Ishikawa (cell line): ENCODE data around the gene SMPDL3A.

ENCODE experiments used
- CEBPB ChIP-seq: IDR thresholded peaks from 2 replicates; pipeline ENCODE4 v1.6.1; 2012
- CREB1 ChIP-seq: IDR thresholded peaks from 2 replicates; pipeline ENCODE4 v1.6.1; 2012; ENCODE audit warnings: low read depth
- EGR1 ChIP-seq: IDR thresholded peaks from 2 replicates; pipeline ENCODE4 v1.6.1; 2012
- EP300 ChIP-seq: IDR thresholded peaks from 2 replicates; pipeline ENCODE4 v1.6.1; 2012; ENCODE audit warnings: borderline replicate concordance
- FOXM1 ChIP-seq: IDR thresholded peaks from 2 replicates; pipeline ENCODE4 v1.6.1; 2012; ENCODE audit warnings: low read depth, borderline replicate concordance
- MAX ChIP-seq: IDR thresholded peaks from 2 replicates; pipeline ENCODE4 v1.6.1; 2012
- NFIC ChIP-seq: IDR thresholded peaks from 2 replicates; pipeline ENCODE4 v1.6.1; 2012
- RAD21 ChIP-seq: IDR thresholded peaks from 2 replicates; pipeline ENCODE4 v1.6.1; 2012; ENCODE audit warnings: low read depth
- REST ChIP-seq: IDR thresholded peaks from 2 replicates; pipeline ENCODE4 v1.6.1; 2012; ENCODE audit warnings: low read depth, mild to moderate bottlenecking
- TAF1 ChIP-seq: IDR thresholded peaks from 2 replicates; pipeline ENCODE4 v1.6.1; 2012; ENCODE audit warnings: low read depth, mild to moderate bottlenecking
- TCF12 ChIP-seq: IDR thresholded peaks from 2 replicates; pipeline ENCODE4 v1.6.1; 2012; ENCODE audit warnings: low read depth
- TEAD4 ChIP-seq: IDR thresholded peaks from 2 replicates; pipeline ENCODE4 v1.6.1; 2012
- USF1 ChIP-seq: IDR thresholded peaks from 2 replicates; pipeline ENCODE4 v1.6.1; 2012
- YY1 ChIP-seq: IDR thresholded peaks from 2 replicates; pipeline ENCODE4 v1.6.1; 2012; ENCODE audit warnings: low read depth
- ZBTB7A ChIP-seq: IDR thresholded peaks from 2 replicates; pipeline ENCODE4 v1.6.1; 2012; ENCODE audit warnings: low read depth

The SMPDL3A gene

GRCh38 chr6:122758927-122759334, 30.1 kb upstream of the SMPDL3A start:
- no peak for TF ChIP-seq CEBPB
- no peak for TF ChIP-seq TAF1
- TF ChIP-seq TCF12, result no peak
- TF ChIP-seq ZBTB7A, result no peak
- no peak for TF ChIP-seq MAX
- TF ChIP-seq RAD21, result no peak
- no peak for TF ChIP-seq CREB1
- no peak for TF ChIP-seq EGR1
- TF ChIP-seq NFIC, result no peak

- no peak for TF ChIP-seq MAX
- no peak for TF ChIP-seq EP300
- TF ChIP-seq CEBPB, result no peak
- no peak for TF ChIP-seq YY1
- no peak for TF ChIP-seq ZBTB7A
Measured at GRCh38 chr6:122760330-122760729, 28.7 kb upstream of the SMPDL3A start.

- TF ChIP-seq USF1, result no peak
- TF ChIP-seq TEAD4, result no peak
- TF ChIP-seq EGR1, result no peak
- TF ChIP-seq CEBPB, result no peak
- TF ChIP-seq NFIC, result no peak
- TF ChIP-seq EP300, result no peak
- no peak for TF ChIP-seq ZBTB7A
- no peak for TF ChIP-seq TAF1
- no peak for TF ChIP-seq CREB1
- TF ChIP-seq MAX, result no peak
Measured at GRCh38 chr6:122766256-122766655, 22.8 kb upstream of the SMPDL3A start.

GRCh38 chr6:122770835-122771601, 18.0 kb upstream of the SMPDL3A start:
- TF ChIP-seq CREB1 (no peak), MAX (no peak), EP300 (no peak), RAD21 (no peak), ZBTB7A (no peak)

GRCh38 chr6:122772724-122773415, 16.2 kb upstream of the SMPDL3A start:
- TF ChIP-seq EGR1, result no peak
- TF ChIP-seq TEAD4, result no peak
- no peak for TF ChIP-seq USF1

- TF ChIP-seq EP300, result no peak
- TF ChIP-seq RAD21, result no peak
- TF ChIP-seq TEAD4, result no peak
- no peak for TF ChIP-seq YY1
- TF ChIP-seq USF1, result no peak
- TF ChIP-seq ZBTB7A, result no peak
- no peak for TF ChIP-seq REST
- TF ChIP-seq TCF12, result no peak
- no peak for TF ChIP-seq MAX
- no peak for TF ChIP-seq EGR1
- TF ChIP-seq FOXM1, result no peak
- TF ChIP-seq CREB1, result no peak
- TF ChIP-seq CEBPB, result no peak
- TF ChIP-seq TAF1, result no peak
- no peak for TF ChIP-seq NFIC
Measured at GRCh38 chr6:122775975-122776374, 13.1 kb upstream of the SMPDL3A start.

- TF ChIP-seq EP300 (no peak), EGR1 (no peak), TAF1 (no peak)
Measured at GRCh38 chr6:122778302-122778701, 10.8 kb upstream of the SMPDL3A start.
